Gastrocnemius medialis (tissue), 4 donors: ENCODE measurements around the gene TDRD12.

Experiments used
- CTCF ChIP-seq, 5 experiments: fragments of 450-650 bp in 3 of 5; fragments of 200-600 bp in 2 of 5; sonication (generic) in 2 of 5; IDR thresholded peaks in 4 of 5; conservative IDR thresholded peaks in 1 of 5; 1 replicate in 4 of 5; 2 replicates in 1 of 5; pipeline ENCODE4 v1.5.1; 2016 to 2019; ENCODE audit warnings: antibody characterized with exemption in 5 of 5, mild to moderate bottlenecking in 3 of 5, moderate library complexity in 3 of 5
- POLR2A ChIP-seq, 2 donors: fragments of 450-650 bp; IDR thresholded peaks; one replicate each; pipeline ENCODE4 v1.6.1; 2017; ENCODE audit warnings: antibody characterized with exemption in 2 of 2, mild to moderate bottlenecking in 2 of 2, moderate library complexity in 2 of 2

- no peak for TF ChIP-seq CTCF (IDR thresholded peaks at IDR 0.05 in 4 of 5, conservative IDR thresholded peaks at IDR 0.05 in 1 of 5)
- TF ChIP-seq POLR2A (IDR thresholded peaks at IDR 0.05): no peak
Measured at GRCh38 chr19:32757189-32757588, 37.6 kb downstream of the TDRD12 start.
